Loucy (cell line): ENCODE data around the gene PCDHGA4.

Experiments
- CTCF ChIP-seq: fragments of 200-600 bp; sonication (generic); conservative IDR thresholded peaks from 2 replicates; pipeline ENCODE4 v1.5.1; 2014; ENCODE audit warnings: mild to moderate bottlenecking, antibody characterized with exemption, low read length
- EZH2phosphoT487 ChIP-seq: fragments of 200-600 bp; IDR thresholded peaks from 2 replicates; pipeline ENCODE4 v1.6.1; 2018; ENCODE audit warnings: antibody characterized with exemption, mild to moderate bottlenecking, moderate library complexity, borderline replicate concordance

GRCh38 chr5:141362719-141363118 lies 7.9 kb downstream of the PCDHGA4 start:
- TF ChIP-seq EZH2phosphoT487 (no peak), CTCF (no peak)
